DLD1 (cell line): Measurements from ENCODE around the gene PSKH1.

ENCODE experiments used
- in situ Hi-C: cut with HindIII; loops from 2 replicates; pipeline ENCODE4 v1.10.0; 2017; ENCODE audit warnings: low sequenced_read_pairs

The PSKH1 gene

GRCh38 chr16:67953641-67954375 lies 60.8 kb downstream of the PSKH1 start:
- in situ Hi-C loops = no loop called here

DNA sequence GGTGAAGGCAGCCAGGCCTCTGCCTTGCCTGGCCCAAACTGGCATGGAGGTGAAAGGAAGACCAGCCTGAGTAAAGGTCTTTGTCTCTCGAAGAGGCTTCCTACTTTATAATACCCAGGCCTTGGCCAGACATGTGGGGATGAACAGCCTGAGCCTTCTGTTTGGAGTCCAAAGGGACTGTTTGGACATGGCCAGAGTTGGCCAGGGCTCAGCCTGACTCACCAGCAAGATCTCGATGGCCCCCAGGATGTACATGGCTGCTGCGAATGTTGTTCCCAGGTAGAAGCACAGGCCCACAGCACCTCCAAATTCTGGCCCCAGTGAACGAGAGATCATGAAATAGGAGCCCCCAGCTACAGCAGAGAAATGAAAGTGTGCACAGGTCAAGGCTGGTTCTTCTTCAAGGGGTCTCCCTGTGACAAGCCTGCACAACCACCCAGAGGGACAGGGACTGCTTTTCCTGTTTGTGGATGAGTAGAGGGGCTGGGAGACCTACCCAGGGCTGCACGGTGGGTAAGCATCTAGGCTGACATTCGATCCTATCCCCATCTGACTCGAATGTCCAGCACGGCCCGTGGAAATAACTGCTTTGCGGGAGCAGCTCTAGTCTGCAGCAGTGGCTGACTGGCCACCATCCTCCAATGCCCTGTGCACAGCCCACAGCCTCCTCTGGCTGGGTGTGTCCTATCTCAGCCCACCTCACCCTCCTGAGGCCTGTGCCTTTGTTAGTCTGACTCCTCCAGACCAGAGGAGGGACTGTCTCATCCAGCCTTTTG lies 61.6 kb downstream of the PSKH1 start:
- in situ Hi-C loops = no loop called here

DNA sequence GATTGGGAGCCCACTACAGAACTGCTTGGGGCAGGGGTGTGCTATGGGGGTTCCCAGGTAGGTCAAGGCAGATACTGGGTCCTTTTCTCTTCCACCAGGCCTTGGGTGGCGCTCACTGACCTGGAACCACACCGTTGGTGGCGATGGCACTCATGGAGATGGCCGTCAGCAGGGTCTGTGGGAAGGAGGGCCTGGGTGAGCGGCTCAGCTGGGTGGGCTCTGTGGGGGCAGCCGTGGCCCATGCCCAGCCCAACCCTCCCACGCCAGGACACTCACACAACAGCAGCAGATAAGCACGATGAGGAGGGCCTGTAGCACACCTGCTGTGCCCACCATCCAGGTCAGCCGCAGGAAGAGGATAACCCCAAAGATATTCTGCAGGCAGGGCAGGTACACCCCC lies 64.6 kb downstream of the PSKH1 start:
- in situ Hi-C loops = no loop called here

DNA sequence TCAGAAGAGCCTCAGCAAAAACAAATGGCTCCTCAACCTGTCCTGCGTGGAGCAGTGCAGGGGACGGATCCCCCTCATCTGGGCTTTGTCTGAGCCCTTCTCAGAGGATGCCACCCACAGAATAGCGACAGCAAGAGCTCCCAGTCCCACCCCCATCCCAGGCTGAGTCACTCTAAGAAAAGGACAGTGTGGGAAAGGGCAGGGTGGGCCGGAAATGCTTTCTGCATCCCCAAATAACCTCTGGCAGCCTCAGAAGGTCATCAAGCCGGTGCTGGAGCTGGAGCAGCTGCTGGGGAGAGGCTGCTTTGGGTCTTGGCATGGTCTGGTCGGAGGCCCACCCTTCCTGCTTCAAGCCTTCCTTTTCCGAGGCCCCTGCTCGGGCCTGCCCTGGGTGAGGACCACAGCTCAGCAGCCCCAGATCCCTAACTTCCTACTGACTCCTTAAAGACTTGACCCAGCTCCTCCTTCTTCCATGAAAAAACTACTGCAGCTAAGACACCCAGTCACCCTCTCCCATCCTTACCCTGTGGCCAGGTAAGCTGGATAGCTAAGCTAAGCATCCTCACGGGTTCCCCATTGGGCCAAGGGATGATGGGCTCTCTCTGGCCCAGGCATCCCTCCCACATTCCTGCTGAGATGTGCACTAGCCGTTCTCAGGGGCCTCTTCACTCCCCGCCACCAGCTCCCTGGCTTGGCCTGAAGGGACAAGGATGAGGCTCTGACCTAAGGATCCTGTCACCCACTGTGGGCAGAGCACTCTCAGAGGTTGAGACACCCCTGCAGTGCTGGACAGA lies 66.7 kb downstream of the PSKH1 start:
- in situ Hi-C loops = no loop called here

- in situ Hi-C loops = no loop called here
These were observed 68.5 kb downstream of the PSKH1 start for GRCh38 chr16:67961551-67961957.

DNA sequence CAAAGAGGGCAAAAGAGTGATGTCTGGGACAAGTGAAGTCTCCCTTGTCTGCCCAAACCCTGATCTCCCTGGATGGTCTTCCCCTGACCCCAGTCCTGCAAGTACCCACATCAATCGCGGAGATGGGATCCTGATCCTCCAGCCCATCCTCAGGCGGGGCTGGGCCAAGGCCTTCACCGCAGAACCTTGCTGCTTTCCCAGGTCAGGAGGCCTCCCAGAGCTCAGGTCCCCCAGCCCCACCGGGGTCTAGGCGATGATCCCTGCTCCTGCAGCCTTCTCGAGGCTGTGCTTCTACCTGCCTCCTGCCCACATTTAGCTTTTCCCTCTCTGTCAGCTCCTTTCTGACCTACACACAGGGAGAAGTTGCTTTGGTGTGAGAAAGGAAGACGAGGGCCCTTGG lies 69.1 kb downstream of the PSKH1 start:
- in situ Hi-C loops = no loop called here

GRCh38 chr16:67963292-67963661 lies 70.2 kb downstream of the PSKH1 start:
- in situ Hi-C loops = no loop called here

- in situ Hi-C loops = no loop called here
These were observed 70.7 kb downstream of the PSKH1 start for GRCh38 chr16:67963662-67964321.

GRCh38 chr16:67964477-67965131 lies 71.5 kb downstream of the PSKH1 start:
- in situ Hi-C loops = no loop called here

GRCh38 chr16:67965668-67966548 lies 72.9 kb downstream of the PSKH1 start:
- in situ Hi-C loops = no loop called here

- in situ Hi-C loops = no loop called here
These were observed 73.6 kb downstream of the PSKH1 start for GRCh38 chr16:67966549-67967182.

DNA sequence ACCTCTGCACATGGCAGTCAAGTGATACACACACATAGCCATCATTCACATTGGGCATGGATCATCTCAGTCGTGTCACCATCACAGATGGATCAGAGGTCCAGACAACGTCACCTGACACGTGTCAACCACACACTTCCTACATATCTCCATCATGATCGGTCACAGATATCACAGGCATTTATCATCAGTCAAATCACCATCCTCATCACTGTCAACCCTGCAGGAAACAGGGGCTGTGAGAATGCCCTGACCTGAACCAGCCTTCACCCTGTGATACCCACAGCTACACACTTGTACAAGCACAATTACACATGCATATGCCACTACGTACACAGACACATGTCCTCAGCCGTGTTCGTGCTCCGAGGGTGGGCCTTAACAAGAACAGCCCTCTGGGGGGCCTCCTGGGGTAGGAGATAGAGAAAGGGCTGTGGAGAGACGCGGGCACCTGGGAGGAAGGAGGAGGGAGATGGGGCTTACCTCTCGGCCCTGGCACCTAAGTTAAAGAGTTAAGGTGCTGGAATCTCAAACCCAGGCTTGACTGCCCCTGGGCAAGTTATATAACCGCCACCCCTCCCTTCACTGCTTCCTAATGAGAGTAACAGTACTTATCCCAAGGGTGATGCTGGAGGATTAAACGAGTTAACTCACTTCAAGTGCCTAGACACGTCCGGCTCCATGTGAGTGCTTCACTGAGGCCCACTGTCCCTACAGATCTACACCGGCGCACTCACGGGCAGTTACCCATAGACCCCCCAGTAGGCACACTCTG lies 74.3 kb downstream of the PSKH1 start:
- in situ Hi-C loops = no loop called here

- in situ Hi-C loops = no loop called here
These were observed 74.9 kb downstream of the PSKH1 start for GRCh38 chr16:67967958-67968399.

DNA sequence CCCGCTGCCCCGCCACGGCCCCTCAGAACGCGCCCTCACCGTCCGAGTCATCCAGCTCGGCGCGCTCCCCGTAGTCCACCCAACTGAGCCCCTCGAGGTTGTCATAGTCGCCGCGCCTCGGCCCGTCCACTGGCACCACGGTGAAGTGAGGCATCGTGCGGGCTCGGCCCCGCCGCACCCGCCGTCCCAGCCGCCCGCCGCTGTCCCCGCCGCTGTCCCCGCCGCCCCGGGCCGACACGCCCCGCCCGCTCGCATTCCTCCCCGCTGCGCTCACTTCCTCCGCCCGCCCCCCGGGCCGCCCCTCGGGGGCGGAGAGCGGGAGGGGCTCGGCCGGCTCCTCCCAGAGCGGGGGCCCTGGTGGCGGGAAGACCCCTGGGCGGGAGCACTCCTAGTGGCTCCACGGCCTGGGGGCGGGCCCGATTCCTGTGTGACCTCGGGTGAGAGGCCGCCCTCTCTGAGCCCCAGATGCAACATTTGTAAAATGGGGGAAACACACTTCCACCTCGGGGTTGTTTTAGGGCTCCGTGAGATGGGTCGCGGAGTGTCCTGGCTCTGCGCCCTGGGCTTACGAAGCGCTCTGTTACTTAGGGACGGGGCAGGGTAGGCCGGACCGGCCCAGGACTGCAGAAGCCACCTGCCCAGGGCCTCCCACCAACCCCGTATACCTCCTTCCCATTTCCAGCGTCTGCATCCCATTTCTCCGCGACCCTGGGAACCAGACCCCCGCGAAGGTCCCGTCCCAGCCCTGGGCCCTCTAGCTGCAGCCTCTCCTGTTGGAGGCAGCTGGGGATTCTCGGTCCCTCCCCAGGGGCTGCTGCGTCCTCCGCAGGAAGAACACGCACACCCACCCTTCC lies 75.6 kb downstream of the PSKH1 start, which contains the start of gene SLC12A4:
Gene SLC12A4, minus strand, starts transcription at position 238 of the 854 bp plus-strand sequence. Its CDS starts 84 bp downstream, at position 154.
- in situ Hi-C loops = no loop called here

DNA sequence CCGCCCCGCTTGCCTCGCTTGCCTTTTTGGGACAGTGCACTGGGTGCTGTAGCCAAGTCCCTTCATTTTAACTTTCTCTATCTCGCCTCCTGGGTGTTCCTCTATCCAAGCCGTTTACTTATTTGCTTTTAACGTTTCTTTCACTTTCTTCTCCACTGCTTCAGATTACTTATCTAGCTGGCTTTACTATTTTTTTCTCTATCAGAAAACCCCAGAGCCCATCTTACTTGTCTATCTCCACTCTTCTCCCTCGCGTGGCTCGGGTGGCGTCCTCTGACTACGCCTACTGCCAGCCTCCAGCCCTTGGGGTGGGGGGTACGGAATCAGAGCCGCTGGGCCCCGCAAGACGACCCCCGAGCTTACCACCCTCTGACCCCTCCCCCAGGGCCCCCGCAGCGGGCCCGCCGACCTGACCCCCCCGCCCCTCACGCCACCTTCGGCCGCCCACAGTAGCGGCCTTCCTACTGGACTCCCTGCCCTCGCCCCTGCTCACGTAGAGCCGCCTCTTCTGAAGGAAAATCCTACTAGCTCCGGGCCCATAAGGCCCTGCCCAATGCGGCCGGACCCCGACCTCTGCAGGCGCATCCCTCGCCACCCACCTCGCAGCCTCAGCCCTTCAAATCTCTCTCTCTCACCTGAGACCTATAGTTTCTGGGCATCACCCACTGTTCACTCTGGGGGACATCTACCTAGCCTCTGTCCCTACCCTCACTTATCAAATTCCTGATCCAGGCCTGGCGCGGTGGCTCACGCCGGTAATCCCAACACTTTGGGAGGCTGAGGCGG lies 76.4 kb downstream of the PSKH1 start:
- in situ Hi-C loops = no loop called here

DNA sequence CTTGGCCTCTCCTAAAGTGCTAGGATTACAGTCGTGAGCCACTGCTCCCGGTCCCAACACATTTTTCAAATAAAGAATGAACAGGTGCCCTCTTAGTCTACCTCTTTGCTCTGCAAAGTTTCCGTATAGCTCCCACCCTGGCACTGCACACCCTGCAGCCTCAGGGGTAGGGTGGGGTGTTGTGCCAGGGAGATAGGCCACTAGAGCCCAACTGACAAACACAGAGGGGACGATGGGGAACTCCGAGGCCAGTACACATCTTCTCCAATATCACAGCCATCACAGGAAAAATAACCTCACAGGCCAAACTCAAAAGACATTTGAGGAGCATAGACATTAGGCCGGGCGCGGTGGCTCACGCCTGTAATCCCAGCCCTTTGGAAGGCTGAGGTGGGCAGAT lies 78.1 kb downstream of the PSKH1 start:
- in situ Hi-C loops = no loop called here
